Measurements from ENCODE around the gene TSHZ1.

The TSHZ1 gene

GRCh38 chr18:75170916-75171315 lies 39.7 kb upstream of the TSHZ1 start:
- TF ChIP-seq, protein P1, sequence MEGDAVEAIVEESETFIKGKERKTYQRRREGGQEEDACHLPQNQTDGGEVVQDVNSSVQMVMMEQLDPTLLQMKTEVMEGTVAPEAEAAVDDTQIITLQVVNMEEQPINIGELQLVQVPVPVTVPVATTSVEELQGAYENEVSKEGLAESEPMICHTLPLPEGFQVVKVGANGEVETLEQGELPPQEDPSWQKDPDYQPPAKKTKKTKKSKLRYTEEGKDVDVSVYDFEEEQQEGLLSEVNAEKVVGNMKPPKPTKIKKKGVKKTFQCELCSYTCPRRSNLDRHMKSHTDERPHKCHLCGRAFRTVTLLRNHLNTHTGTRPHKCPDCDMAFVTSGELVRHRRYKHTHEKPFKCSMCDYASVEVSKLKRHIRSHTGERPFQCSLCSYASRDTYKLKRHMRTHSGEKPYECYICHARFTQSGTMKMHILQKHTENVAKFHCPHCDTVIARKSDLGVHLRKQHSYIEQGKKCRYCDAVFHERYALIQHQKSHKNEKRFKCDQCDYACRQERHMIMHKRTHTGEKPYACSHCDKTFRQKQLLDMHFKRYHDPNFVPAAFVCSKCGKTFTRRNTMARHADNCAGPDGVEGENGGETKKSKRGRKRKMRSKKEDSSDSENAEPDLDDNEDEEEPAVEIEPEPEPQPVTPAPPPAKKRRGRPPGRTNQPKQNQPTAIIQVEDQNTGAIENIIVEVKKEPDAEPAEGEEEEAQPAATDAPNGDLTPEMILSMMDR (IDR thresholded peaks at IDR 0.05; ENCODE audit: low read length) = no peak
- TF ChIP-seq EZH2 (IDR thresholded peaks at IDR 0.05; ENCODE audit: borderline replicate concordance, low read length) = no peak
- H3K27me3 ChIP-seq (ENCODE audit: insufficient read depth, low read length) = no peaks in the 10 kb centered on the region
- no peak overlapping the region for H3K9ac ChIP-seq (ENCODE audit: low read length)
- H3K9me2 ChIP-seq (ENCODE audit: low read depth, low read length) = no peaks in the 10 kb centered on the region
- no peaks in the 10 kb centered on the region for H4K20me1 ChIP-seq (ENCODE audit: insufficient read depth, low read length)
- H3K9me3 ChIP-seq (ENCODE audit: low read length) = no peaks in the 10 kb centered on the region
- no peak overlapping the region for H3K27ac ChIP-seq (ENCODE audit: low read depth, low read length, poor library complexity, severe bottlenecking)
- no peaks in the 10 kb centered on the region for H3K36me3 ChIP-seq (ENCODE audit: insufficient read depth, low read length)
- no peaks in the 10 kb centered on the region for H3F3A ChIP-seq (ENCODE audit: insufficient read depth, low read length)
- H3K4me2 ChIP-seq (ENCODE audit: low read length) = no peak overlapping the region
- no peaks in the 10 kb centered on the region for H3K79me2 ChIP-seq (ENCODE audit: insufficient read depth, low read length)
- H3K4me3 ChIP-seq (ENCODE audit: low read depth, low read length, poor library complexity, severe bottlenecking) = no peak overlapping the region
- no peaks in the 10 kb centered on the region for H3K4me1 ChIP-seq (ENCODE audit: insufficient read depth, low read length, severe bottlenecking)
- H2AFZ ChIP-seq (ENCODE audit: low read length) = no peak overlapping the region

GRCh38 chr18:75172299-75173124 lies 38.1 kb upstream of the TSHZ1 start:
- H3K79me2 ChIP-seq (ENCODE audit: insufficient read depth, low read length) = no peaks in the 10 kb centered on the region
- no peak overlapping the region for H3K4me2 ChIP-seq (ENCODE audit: low read length)
- no peak for TF ChIP-seq EZH2 (IDR thresholded peaks at IDR 0.05; ENCODE audit: borderline replicate concordance, low read length)
- TF ChIP-seq, protein P1 (IDR thresholded peaks at IDR 0.05; ENCODE audit: low read length) = no peak
- H3K4me3 ChIP-seq (ENCODE audit: low read depth, low read length, poor library complexity, severe bottlenecking) = no peak overlapping the region
- no peak overlapping the region for H3K27ac ChIP-seq (ENCODE audit: low read depth, low read length, poor library complexity, severe bottlenecking)
- H3K9me3 ChIP-seq (ENCODE audit: low read length) = no peaks in the 10 kb centered on the region
- H3K27me3 ChIP-seq (ENCODE audit: insufficient read depth, low read length) = no peaks in the 10 kb centered on the region
- no peaks in the 10 kb centered on the region for H3K9me2 ChIP-seq (ENCODE audit: low read depth, low read length)
- no peaks in the 10 kb centered on the region for H3K36me3 ChIP-seq (ENCODE audit: insufficient read depth, low read length)
- H3F3A ChIP-seq (ENCODE audit: insufficient read depth, low read length) = no peaks in the 10 kb centered on the region
- no peak overlapping the region for H2AFZ ChIP-seq (ENCODE audit: low read length)
- no peaks in the 10 kb centered on the region for H3K4me1 ChIP-seq (ENCODE audit: insufficient read depth, low read length, severe bottlenecking)
- no peak overlapping the region for H3K9ac ChIP-seq (ENCODE audit: low read length)
- H4K20me1 ChIP-seq (ENCODE audit: insufficient read depth, low read length) = no peaks in the 10 kb centered on the region

GRCh38 chr18:75173125-75173432 lies 37.5 kb upstream of the TSHZ1 start:
- no peak overlapping the region for H3K4me2 ChIP-seq (ENCODE audit: low read length)
- no peaks in the 10 kb centered on the region for H3K27me3 ChIP-seq (ENCODE audit: insufficient read depth, low read length)

More at GRCh38 chr18:75173125-75173432, 37.5 kb upstream of the TSHZ1 start:
- Histone ChIP-seq H3K79me2 (ENCODE audit: insufficient read depth, low read length) (no peaks in the 10 kb centered on the region), H4K20me1 (ENCODE audit: insufficient read depth, low read length) (no peaks in the 10 kb centered on the region), H3K4me1 (ENCODE audit: insufficient read depth, low read length, severe bottlenecking) (no peaks in the 10 kb centered on the region), H3K9me2 (ENCODE audit: low read depth, low read length) (no peaks in the 10 kb centered on the region), H3K36me3 (ENCODE audit: insufficient read depth, low read length) (no peaks in the 10 kb centered on the region), H2AFZ (ENCODE audit: low read length) (no peak overlapping the region), H3K27ac (ENCODE audit: low read depth, low read length, poor library complexity, severe bottlenecking) (no peak overlapping the region), H3K4me3 (ENCODE audit: low read depth, low read length, poor library complexity, severe bottlenecking) (no peak overlapping the region), H3K9ac (ENCODE audit: low read length) (no peak overlapping the region), H3F3A (ENCODE audit: insufficient read depth, low read length) (no peaks in the 10 kb centered on the region), H3K9me3 (ENCODE audit: low read length) (no peaks in the 10 kb centered on the region)
- no peak for TF ChIP-seq EZH2 (IDR thresholded peaks at IDR 0.05; ENCODE audit: borderline replicate concordance, low read length)
- TF ChIP-seq, protein P1 (IDR thresholded peaks at IDR 0.05; ENCODE audit: low read length) = peak; percentile 35
